Measurements from ENCODE around the gene IKZF4.

DNA sequence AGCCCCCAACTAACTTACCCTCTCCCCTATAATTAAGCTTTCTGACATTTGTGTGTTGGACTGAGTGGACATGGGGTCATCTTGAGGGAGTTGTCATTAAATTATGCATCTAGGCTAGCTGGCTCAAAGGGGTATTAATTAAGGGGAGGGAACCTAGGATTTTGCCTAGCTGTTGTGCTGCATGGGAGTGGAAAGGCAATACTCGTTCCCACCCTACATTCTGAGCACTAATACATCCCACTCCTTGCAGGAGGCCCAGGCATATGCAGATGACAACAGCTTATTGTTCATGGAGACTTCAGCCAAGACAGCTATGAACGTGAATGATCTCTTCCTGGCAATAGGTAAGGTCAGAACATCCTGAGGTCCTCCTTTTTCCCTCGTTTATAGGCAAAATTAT, 29.7 kb upstream of the IKZF4 start:
- TF ChIP-seq EZH2 (IDR thresholded peaks at IDR 0.05; ENCODE audit: borderline replicate concordance, low read depth, low read length, poor library complexity, severe bottlenecking): no peak
- TF ChIP-seq, protein P1, sequence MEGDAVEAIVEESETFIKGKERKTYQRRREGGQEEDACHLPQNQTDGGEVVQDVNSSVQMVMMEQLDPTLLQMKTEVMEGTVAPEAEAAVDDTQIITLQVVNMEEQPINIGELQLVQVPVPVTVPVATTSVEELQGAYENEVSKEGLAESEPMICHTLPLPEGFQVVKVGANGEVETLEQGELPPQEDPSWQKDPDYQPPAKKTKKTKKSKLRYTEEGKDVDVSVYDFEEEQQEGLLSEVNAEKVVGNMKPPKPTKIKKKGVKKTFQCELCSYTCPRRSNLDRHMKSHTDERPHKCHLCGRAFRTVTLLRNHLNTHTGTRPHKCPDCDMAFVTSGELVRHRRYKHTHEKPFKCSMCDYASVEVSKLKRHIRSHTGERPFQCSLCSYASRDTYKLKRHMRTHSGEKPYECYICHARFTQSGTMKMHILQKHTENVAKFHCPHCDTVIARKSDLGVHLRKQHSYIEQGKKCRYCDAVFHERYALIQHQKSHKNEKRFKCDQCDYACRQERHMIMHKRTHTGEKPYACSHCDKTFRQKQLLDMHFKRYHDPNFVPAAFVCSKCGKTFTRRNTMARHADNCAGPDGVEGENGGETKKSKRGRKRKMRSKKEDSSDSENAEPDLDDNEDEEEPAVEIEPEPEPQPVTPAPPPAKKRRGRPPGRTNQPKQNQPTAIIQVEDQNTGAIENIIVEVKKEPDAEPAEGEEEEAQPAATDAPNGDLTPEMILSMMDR (conservative IDR thresholded peaks at IDR 0.05; ENCODE audit: low read depth, low read length): no peak

All from A673 (cell line).